Measurements from ENCODE around the gene CD63.

CD63 gene

GRCh38 chr12:55695349-55695748 is 33.5 kb downstream of the CD63 start:
- no peaks in the 10 kb centered on the region for H3K9me3 Mint-ChIP-seq
- no peak overlapping the region for H3K4me3 Mint-ChIP-seq
- ATAC-seq = no peak
- H3K4me1 Mint-ChIP-seq = no peaks in the 10 kb centered on the region
- no peaks in the 10 kb centered on the region for H3K27me3 Mint-ChIP-seq
- no peaks in the 10 kb centered on the region for H3K36me3 Mint-ChIP-seq
- H3K27ac Mint-ChIP-seq = no peak overlapping the region

- no peaks in the 10 kb centered on the region for H3K4me1 Mint-ChIP-seq
- no peaks in the 10 kb centered on the region for H3K36me3 Mint-ChIP-seq
- no peak overlapping the region for H3K27ac Mint-ChIP-seq
- H3K4me3 Mint-ChIP-seq = no peak overlapping the region
- no peaks in the 10 kb centered on the region for H3K9me3 Mint-ChIP-seq
- no peak for ATAC-seq
- H3K27me3 Mint-ChIP-seq = no peaks in the 10 kb centered on the region
Measured at GRCh38 chr12:55694651-55695050, 34.2 kb downstream of the CD63 start.

DNA sequence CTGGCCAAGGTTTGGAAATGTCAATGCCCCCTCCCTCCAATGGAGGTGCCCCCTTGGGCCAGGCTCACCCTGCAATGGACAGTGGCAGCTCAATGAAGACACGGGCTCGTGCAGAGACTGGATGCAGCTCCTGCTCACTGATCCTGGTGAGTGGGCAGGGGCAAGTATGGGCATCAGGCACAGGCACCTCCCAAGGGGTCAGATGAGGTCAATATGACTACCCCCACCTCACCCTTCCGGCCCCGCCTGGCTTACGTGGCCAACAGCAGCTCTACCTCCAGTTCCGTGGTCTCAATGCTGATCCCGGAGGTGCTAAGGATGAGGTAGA is 34.7 kb downstream of the CD63 start:
- Mint-ChIP-seq H3K9me3 (no peaks in the 10 kb centered on the region), H3K27me3 (no peaks in the 10 kb centered on the region), H3K4me1 (no peaks in the 10 kb centered on the region), H3K27ac (no peak overlapping the region), H3K4me3 (no peak overlapping the region), H3K36me3 (no peaks in the 10 kb centered on the region)
- no peak for ATAC-seq

- Mint-ChIP-seq H3K9me3 (no peaks in the 10 kb centered on the region), H3K27ac (no peak overlapping the region), H3K36me3 (no peaks in the 10 kb centered on the region)
Measured at GRCh38 chr12:55693323-55694187, 35.3 kb downstream of the CD63 start.

DNA sequence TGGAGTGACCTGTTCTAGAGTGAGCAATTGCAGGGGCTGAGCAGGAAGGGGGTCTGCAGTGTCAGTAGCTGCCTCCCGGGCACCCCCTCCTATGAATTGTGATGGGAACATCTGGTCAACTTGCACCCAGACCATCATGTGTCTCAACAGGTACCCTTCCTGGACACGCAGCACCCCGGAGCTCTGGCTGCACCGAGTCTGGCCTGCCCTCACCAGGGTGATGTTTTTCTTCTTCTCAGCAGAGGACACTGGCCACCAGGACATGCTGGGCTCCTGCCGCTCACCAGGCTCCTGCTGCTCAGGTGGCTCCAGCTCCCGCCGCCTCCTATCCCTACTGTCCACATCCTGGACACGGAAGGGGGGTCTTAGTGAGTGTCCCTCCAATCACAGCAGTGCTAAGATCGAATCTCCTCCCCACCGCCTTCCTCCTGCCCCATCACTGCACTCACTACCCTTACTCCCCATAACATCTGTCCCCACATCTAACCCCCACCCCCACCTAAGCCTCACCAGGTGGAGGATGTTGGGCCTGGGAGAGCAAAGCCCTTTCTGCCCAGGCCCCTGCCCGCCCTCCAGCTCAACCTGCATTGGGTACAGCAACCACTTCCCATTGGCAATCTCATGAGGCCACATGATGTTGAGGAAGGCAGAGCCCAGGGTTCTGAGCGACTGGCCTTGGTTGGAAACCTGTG is 36.0 kb downstream of the CD63 start:
- Mint-ChIP-seq H3K4me1 (peaks cover 2% of the 10 kb centered on the region), H3K4me3 (no peak overlapping the region), H3K36me3 (no peaks in the 10 kb centered on the region), H3K27ac (no peak overlapping the region), H3K9me3 (no peaks in the 10 kb centered on the region), H3K27me3 (no peaks in the 10 kb centered on the region)
- ATAC-seq = no peak

More at GRCh38 chr12:55693323-55694187, 35.3 kb downstream of the CD63 start:
- Mint-ChIP-seq H3K4me3 (no peak overlapping the region), H3K27me3 (no peaks in the 10 kb centered on the region), H3K4me1 (no peaks in the 10 kb centered on the region)
- ATAC-seq = no peak

DNA sequence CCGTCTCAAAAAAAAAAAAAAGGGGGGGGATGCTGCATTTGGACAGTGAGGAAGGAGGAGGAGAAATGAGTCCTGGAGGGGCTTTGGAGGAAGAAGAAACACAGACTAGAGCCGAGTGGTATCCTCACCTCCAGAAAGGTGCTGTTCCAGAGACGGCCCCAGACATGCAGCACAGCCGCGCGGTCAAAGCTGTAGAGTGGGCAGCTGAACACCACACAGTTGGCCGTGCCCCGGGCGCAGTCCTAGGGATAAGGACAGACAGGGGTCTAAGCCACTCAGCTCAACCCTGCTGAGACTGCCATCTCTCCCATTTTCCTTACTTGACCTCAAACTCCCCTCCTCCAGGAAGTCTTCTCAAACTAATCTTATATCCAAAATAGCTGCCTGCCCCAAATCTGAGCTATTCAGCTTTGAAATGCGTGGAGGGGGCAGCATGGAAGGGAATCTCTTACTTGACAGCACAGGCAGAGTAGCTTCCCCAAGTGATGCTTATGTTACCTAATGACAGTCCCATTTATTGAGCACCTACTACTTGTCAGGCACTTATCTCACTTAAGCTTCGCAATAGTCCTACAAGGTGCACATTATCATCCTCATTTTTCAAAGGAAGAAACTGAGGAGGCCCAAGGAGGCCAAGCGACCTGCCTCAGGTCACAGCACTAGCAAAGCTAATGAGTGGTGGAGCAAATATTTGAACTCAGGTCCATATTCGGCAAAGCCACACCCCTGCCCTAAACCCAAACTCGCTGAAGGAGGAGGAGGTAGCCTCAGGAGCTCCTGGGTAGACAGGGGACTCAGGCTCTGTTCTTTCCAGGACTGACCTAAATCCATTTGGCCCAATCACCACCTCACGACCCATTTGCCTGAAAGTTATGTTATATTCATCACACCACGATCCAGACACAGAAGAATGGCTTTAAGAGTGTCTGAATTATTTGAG is 39.8 kb downstream of the CD63 start:
- no peak overlapping the region for H3K27ac Mint-ChIP-seq
- no peaks in the 10 kb centered on the region for H3K9me3 Mint-ChIP-seq
- peaks cover 6% of the 10 kb centered on the region for H3K4me1 Mint-ChIP-seq
- H3K4me3 Mint-ChIP-seq = no peak overlapping the region
- ATAC-seq = no peak
- H3K36me3 Mint-ChIP-seq = no peaks in the 10 kb centered on the region
- peaks cover 9% of the 10 kb centered on the region for H3K27me3 Mint-ChIP-seq

GRCh38 chr12:55687746-55688145 is 41.1 kb downstream of the CD63 start:
- no peak for ATAC-seq
- Mint-ChIP-seq H3K27me3 (peaks cover 9% of the 10 kb centered on the region), H3K9me3 (no peaks in the 10 kb centered on the region), H3K4me3 (no peak overlapping the region), H3K27ac (no peak overlapping the region), H3K4me1 (peaks cover 9% of the 10 kb centered on the region), H3K36me3 (no peaks in the 10 kb centered on the region)

GRCh38 chr12:55686366-55687010 is 42.3 kb downstream of the CD63 start:
- no peaks in the 10 kb centered on the region for H3K36me3 Mint-ChIP-seq
- H3K27me3 Mint-ChIP-seq = peaks cover 9% of the 10 kb centered on the region
- no peak overlapping the region for H3K4me3 Mint-ChIP-seq
- H3K9me3 Mint-ChIP-seq = no peaks in the 10 kb centered on the region
- H3K4me1 Mint-ChIP-seq = peaks cover 22% of the 10 kb centered on the region
- no peak for ATAC-seq
- no peak overlapping the region for H3K27ac Mint-ChIP-seq

GRCh38 chr12:55685671-55686070 is 43.1 kb downstream of the CD63 start:
- Mint-ChIP-seq H3K36me3 (no peaks in the 10 kb centered on the region), H3K27me3 (peaks cover 9% of the 10 kb centered on the region), H3K4me3 (no peak overlapping the region), H3K4me1 (peaks cover 30% of the 10 kb centered on the region), H3K27ac (no peak overlapping the region), H3K9me3 (no peaks in the 10 kb centered on the region)
- no peak for ATAC-seq

GRCh38 chr12:55684761-55685370 is 43.9 kb downstream of the CD63 start:
- Mint-ChIP-seq H3K27ac (no peak overlapping the region), H3K4me1 (peaks cover 32% of the 10 kb centered on the region), H3K36me3 (no peaks in the 10 kb centered on the region), H3K27me3 (peaks cover 9% of the 10 kb centered on the region), H3K9me3 (no peaks in the 10 kb centered on the region), H3K4me3 (no peak overlapping the region)
- no peak for ATAC-seq

DNA sequence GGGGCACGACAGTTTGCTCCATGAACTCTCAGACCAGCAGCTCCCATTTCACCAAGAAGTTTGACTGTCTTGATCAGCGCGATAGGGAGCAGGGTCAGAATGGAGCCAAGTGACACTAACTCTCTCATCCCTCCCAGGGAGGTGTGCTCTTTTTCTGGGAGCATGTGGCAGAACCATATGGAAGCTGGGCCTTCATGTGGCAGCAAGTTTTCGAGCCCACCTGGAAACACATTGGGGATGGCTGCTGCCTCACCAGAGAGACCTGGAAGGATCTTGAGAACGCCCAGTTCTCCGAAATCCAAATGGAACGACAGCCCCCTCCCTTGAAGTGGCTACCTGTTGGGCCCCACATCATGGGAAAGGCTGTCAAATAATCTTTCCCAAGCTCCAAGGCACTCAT is 45.1 kb downstream of the CD63 start:
- Mint-ChIP-seq H3K4me1 (peaks cover 32% of the 10 kb centered on the region), H3K27me3 (peaks cover 9% of the 10 kb centered on the region), H3K9me3 (no peaks in the 10 kb centered on the region), H3K4me3 (no peak overlapping the region), H3K36me3 (no peaks in the 10 kb centered on the region), H3K27ac (no peak overlapping the region)
- no peak for ATAC-seq

GRCh38 chr12:55682087-55682796 is 46.6 kb downstream of the CD63 start:
- peak overlapping the region; percentile 66 for H3K27ac Mint-ChIP-seq
- peaks cover 9% of the 10 kb centered on the region for H3K27me3 Mint-ChIP-seq
- ATAC-seq = peak; percentile 54

DNA sequence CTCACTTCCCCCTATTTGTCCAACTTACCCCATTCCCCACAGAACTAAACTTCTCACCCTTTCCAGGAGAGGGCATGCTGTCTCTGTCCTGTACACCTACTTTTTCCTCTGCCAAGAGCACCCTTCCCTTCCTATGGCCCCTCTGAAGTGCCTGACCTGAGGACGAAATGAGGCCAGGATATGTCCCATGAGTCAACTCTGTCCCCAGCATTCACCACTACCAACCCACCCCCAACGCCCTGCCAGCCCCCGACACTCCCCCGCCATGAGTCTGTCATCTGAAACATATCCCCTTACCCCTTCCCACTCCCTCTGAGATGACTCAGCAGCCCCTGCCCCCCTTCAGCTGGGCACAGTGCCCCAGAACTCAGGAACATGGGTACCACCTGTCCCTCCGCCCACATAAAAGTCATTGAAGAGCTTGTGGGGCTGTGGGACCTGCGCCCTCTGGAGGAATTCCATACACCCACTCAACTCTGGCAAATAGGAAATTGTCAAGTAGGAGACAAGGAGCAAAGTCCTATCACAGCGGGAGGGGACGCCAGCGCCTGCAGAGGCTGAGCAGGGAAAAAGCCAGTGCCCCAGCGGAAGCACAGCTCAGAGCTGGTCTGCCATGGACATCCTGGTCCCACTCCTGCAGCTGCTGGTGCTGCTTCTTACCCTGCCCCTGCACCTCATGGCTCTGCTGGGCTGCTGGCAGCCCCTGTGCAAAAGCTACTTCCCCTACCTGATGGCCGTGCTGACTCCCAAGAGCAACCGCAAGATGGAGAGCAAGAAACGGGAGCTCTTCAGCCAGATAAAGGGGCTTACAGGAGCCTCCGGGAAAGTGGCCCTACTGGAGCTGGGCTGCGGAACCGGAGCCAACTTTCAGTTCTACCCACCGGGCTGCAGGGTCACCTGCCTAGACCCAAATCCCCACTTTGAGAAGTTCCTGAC is 47.4 kb downstream of the CD63 start:
- peak; percentile 67 for ATAC-seq
- Mint-ChIP-seq H3K4me1 (peaks cover 26% of the 10 kb centered on the region), H3K27ac (peak overlapping the region; percentile 66), H3K4me3 (peak overlapping the region; percentile 59), H3K9me3 (no peaks in the 10 kb centered on the region), H3K36me3 (no peaks in the 10 kb centered on the region), H3K27me3 (peaks cover 9% of the 10 kb centered on the region)

More at GRCh38 chr12:55682087-55682796, 46.6 kb downstream of the CD63 start:
- peaks cover 26% of the 10 kb centered on the region for H3K4me1 Mint-ChIP-seq
- H3K36me3 Mint-ChIP-seq = no peaks in the 10 kb centered on the region
- peak overlapping the region; percentile 59 for H3K4me3 Mint-ChIP-seq
- no peaks in the 10 kb centered on the region for H3K9me3 Mint-ChIP-seq

Measured in stimulated activated memory B cell treated with anti-CD40 and anti-IgM and Interleukin-4, amounts not matched to agents 10 μg/mL and 1 μg/mL and 100 μg/mL, for 72 hours (primary cell).